SJCRH30 (cell line): ENCODE measurements around the gene TCAF2. TPM values are rescaled to one million over a fixed set of nuclear protein-coding genes. Genes with fewer than 3 reads are reported as not detected.
"Not testable (repeated sequence)": the region's sequence is repeated elsewhere in the genome, so short reads cannot be mapped to it uniquely, and the experiment has no call there.

Source experiments
- DNase-seq, 2 experiments: peaks; one replicate each; pipeline ENCODE4 v3.0.0-alpha.2; 2015 to 2020
- H3K27ac ChIP-seq: fragments of 250-450 bp; sonication (Bioruptor Pico); 2 replicates; pipeline ENCODE4 v1.5.1; 2020; ENCODE audit warnings: mild to moderate bottlenecking, moderate library complexity
- H3K27me3 ChIP-seq: fragments of 250-450 bp; sonication (Bioruptor Pico); 2 replicates; pipeline ENCODE4 v1.5.1; 2020; ENCODE audit warnings: mild to moderate bottlenecking, moderate library complexity
- H3K36me3 ChIP-seq: fragments of 250-450 bp; sonication (Bioruptor Pico); 2 replicates; pipeline ENCODE4 v1.5.1; 2020; ENCODE audit warnings: mild to moderate bottlenecking, moderate library complexity
- H3K4me1 ChIP-seq: fragments of 250-450 bp; sonication (Bioruptor Pico); 2 replicates; pipeline ENCODE4 v1.5.1; 2020; ENCODE audit warnings: mild to moderate bottlenecking, moderate library complexity
- H3K4me3 ChIP-seq: fragments of 250-450 bp; sonication (Bioruptor Pico); 2 replicates; pipeline ENCODE4 v1.5.1; 2020; ENCODE audit warnings: mild to moderate bottlenecking, moderate library complexity
- H3K9me3 ChIP-seq: fragments of 250-450 bp; sonication (Bioruptor Pico); replicated peaks from 2 replicates; pipeline ENCODE4 v1.5.1; 2020; ENCODE audit warnings: mild to moderate bottlenecking, moderate library complexity
- total RNA-seq: library from RNA; depleted of rRNA; stranded (reverse); fragments of >200 nt; shearing (Covaris generic); gene quantifications from 2 replicates; pipeline ENCODE4 v1.2.3, GENCODE V29; 2014; rRNA removed

Gene TCAF2
- total RNA-seq, 1 experiment from 2014 or later: 0.51 TPM

DNA sequence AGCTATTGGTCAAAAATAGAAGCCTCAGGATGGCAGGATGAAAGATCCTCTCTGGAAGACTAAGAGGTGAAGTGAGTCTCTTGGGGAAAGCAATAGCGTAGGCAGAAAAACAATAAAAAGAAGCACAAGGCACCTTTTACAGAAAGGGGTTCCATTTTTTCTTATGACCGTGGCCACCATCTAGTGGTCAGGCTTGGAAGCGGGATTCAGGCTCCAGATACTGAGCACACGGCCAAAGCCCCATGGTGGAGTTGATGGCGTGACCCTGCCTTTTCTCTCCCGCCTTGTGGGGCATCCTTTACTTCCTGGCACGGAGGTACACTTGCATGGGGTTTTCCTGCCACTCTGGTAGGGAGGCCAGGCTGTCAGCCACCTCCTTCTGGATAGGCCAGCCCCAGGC lies 18.6 kb downstream of the TCAF2 start:
- not testable (repeated sequence) for DNase-seq, H3K36me3 ChIP-seq, H3K4me3 ChIP-seq, H3K27ac ChIP-seq, H3K9me3 ChIP-seq, H3K4me1 ChIP-seq, H3K27me3 ChIP-seq

- not testable (repeated sequence) for H3K27me3 ChIP-seq, H3K4me3 ChIP-seq, H3K27ac ChIP-seq, DNase-seq, H3K36me3 ChIP-seq, H3K4me1 ChIP-seq, H3K9me3 ChIP-seq
Observed at GRCh38 chr7:143640528-143641189, 19.9 kb downstream of the TCAF2 start.

DNA sequence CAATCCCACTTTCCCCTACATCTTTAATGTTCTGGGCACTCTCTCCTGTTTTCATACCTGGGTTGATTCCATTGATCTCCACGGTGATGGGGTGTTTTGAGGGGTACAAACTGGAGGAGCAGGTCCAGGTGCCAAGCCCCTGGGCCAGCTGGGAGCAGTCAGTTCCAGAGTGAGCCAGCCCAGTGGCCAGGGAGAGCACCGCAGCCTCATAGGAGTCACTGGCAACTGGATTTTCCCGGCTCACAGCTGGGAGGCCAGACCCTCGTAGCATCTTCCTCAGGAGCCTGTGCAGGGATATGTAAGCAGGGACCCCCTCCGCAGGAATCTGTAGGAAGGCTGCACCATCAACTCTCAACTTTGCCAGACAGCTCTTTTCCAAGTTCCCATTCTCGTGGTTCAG lies 25.8 kb downstream of the TCAF2 start:
- H3K4me3 ChIP-seq, H3K27me3 ChIP-seq, H3K9me3 ChIP-seq, DNase-seq, H3K27ac ChIP-seq, H3K4me1 ChIP-seq, H3K36me3 ChIP-seq: not testable (repeated sequence)

DNA sequence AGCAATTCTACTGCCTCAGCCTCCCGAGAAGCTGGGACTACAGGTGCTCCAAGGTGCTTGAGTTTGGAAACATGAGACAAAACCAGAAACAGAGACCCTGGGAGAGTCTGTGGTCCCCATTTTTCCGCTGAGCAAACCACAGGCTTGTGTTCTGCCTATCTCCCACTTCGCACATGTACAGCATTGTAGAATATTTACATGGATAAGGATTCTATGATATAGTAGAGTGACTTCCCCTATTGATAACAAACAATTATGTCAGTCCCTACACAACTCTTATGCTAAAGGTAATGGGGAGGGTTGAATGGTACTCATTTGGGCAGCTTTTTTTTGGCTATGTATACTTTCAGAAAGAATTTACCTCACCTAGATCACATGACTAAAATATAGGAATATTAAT lies 29.1 kb downstream of the TCAF2 start:
- not testable (repeated sequence) for DNase-seq, H3K4me3 ChIP-seq, H3K4me1 ChIP-seq, H3K9me3 ChIP-seq, H3K27me3 ChIP-seq, H3K36me3 ChIP-seq, H3K27ac ChIP-seq

- H3K4me1 ChIP-seq, H3K4me3 ChIP-seq, H3K9me3 ChIP-seq, DNase-seq, H3K36me3 ChIP-seq, H3K27ac ChIP-seq, H3K27me3 ChIP-seq: not testable (repeated sequence)
Observed at GRCh38 chr7:143650447-143650846, 29.7 kb downstream of the TCAF2 start.

Other genes with a start within 250 kb of the TCAF2 start
- gene ZYX, start 239.6 kb upstream of the TCAF2 start, total RNA-seq: 34.6 and 35.9 TPM in 2 replicates
- 0.32 and 1.0 TPM in 2 replicates for gene EPHA1, start 212.1 kb upstream of the TCAF2 start, total RNA-seq
- not detected in 2 replicates for gene TAS2R60, start 177.5 kb upstream of the TCAF2 start, total RNA-seq
- gene TAS2R41, start 143.1 kb upstream of the TCAF2 start, total RNA-seq: not detected in 2 replicates
- not detected in 2 replicates for gene CTAGE15, start 49.2 kb upstream of the TCAF2 start, total RNA-seq
- gene CTAGE6, start 136.7 kb downstream of the TCAF2 start, total RNA-seq: not detected in 2 replicates